Vagina (tissue), 2 donors: Measurements from ENCODE around the gene RABGEF1. TPM values are rescaled to one million over a fixed set of nuclear protein-coding genes. Genes with fewer than 3 reads are reported as not detected.
"Not testable (repeated sequence)": the region's sequence is repeated elsewhere in the genome, so short reads cannot be mapped to it uniquely, and the experiment has no call there.

Experiments
- DNase-seq, 2 donors: peaks; one replicate each; pipeline ENCODE4 v3.0.0-alpha.2; 2017; ENCODE audit errors: extremely low spot score in 2 of 2
- H3K27ac ChIP-seq: fragments of 200-600 bp; sonication (generic); one replicate; pipeline ENCODE4 v1.5.1; 2019
- H3K27me3 ChIP-seq: fragments of 200-600 bp; sonication (generic); one replicate; pipeline ENCODE4 v1.5.1; 2019
- H3K36me3 ChIP-seq, 2 donors: fragments of 200-600 bp; sonication (generic); one replicate each; pipeline ENCODE4 v1.5.1; 2017 to 2019
- H3K4me1 ChIP-seq: fragments of 200-600 bp; sonication (generic); one replicate; pipeline ENCODE4 v1.5.1; 2019
- H3K4me3 ChIP-seq, 2 donors: fragments of 200-600 bp; sonication (generic); 1 replicate in 1 of 2; 2 replicates in 1 of 2; pipeline ENCODE4 v1.5.1; 2016 to 2019
- H3K9me3 ChIP-seq: fragments of 200-600 bp; sonication (generic); one replicate; pipeline ENCODE4 v1.5.1; 2019
- CTCF ChIP-seq, 3 experiments: fragments of 450-650 bp in 2 of 3; fragments of 200-600 bp in 1 of 3; sonication (generic) in 1 of 3; IDR thresholded peaks; one replicate each; pipeline ENCODE4 v1.5.1; 2017 to 2019; ENCODE audit warnings: antibody characterized with exemption in 3 of 3, mild to moderate bottlenecking in 2 of 3, moderate library complexity in 2 of 3
- POLR2A ChIP-seq, 2 donors: fragments of 450-650 bp; IDR thresholded peaks; one replicate each; pipeline ENCODE4 v1.6.1; 2017; ENCODE audit warnings: antibody characterized with exemption in 2 of 2, mild to moderate bottlenecking in 2 of 2, moderate library complexity in 2 of 2
- POLR2AphosphoS5 ChIP-seq, 2 donors: sonication (generic); formaldehyde crosslinking; IDR thresholded peaks; one replicate each; pipeline ENCODE4 v1.9.0; 2017; ENCODE audit warnings: antibody characterized with exemption in 2 of 2, mild to moderate bottlenecking in 2 of 2, low read depth in 1 of 2; ENCODE audit not compliant: insufficient read depth in 1 of 2
- intact Hi-C: fragments of 100-400 bp; cut with DNase I; formaldehyde crosslinking; loops from one replicate; pipeline ENCODE4 v1.15.1; 2023
- total RNA-seq: library from RNA; depleted of rRNA; stranded (reverse); fragments of >200 nt; gene quantifications from one replicate; pipeline ENCODE4 v1.2.3, GENCODE V29; 2016

The RABGEF1 gene
- total RNA-seq, 1 donor from 2014 or later: 27.7 TPM

- intact Hi-C loops: no loop called here
- Histone ChIP-seq H3K27ac (no peak overlapping the region), H3K4me3 (no peak overlapping the region), H3K36me3 (peaks cover 0 to 34% of the 10 kb centered on the region in 2 donors), H3K27me3 (no peaks in the 10 kb centered on the region), H3K4me1 (no peaks in the 10 kb centered on the region), H3K9me3 (no peaks in the 10 kb centered on the region)
- TF ChIP-seq POLR2AphosphoS5 (IDR thresholded peaks at IDR 0.05; ENCODE audit: insufficient read depth in 1 of 2, low read depth in 1 of 2): no peak
- no peak for TF ChIP-seq CTCF (IDR thresholded peaks at IDR 0.05)
- no peak for TF ChIP-seq POLR2A (IDR thresholded peaks at IDR 0.05)
- no peak for DNase-seq
Measured at GRCh38 chr7:66776800-66777442, 36.4 kb downstream of the RABGEF1 start.

GRCh38 chr7:66778201-66778600 lies 37.7 kb downstream of the RABGEF1 start:
- H3K9me3 ChIP-seq: no peaks in the 10 kb centered on the region
- no peak for DNase-seq
- intact Hi-C loops: no loop called here
- peaks cover 0 to 34% of the 10 kb centered on the region in 2 donors for H3K36me3 ChIP-seq
- H3K4me3 ChIP-seq: no peak overlapping the region
- no peak overlapping the region for H3K27ac ChIP-seq
- no peaks in the 10 kb centered on the region for H3K27me3 ChIP-seq
- TF ChIP-seq CTCF (IDR thresholded peaks at IDR 0.05) (no peak), POLR2AphosphoS5 (IDR thresholded peaks at IDR 0.05; ENCODE audit: insufficient read depth in 1 of 2, low read depth in 1 of 2) (no peak)
- H3K4me1 ChIP-seq: no peaks in the 10 kb centered on the region

- intact Hi-C loops: no loop called here
- H3K36me3 ChIP-seq: peaks cover 0 to 46% of the 10 kb centered on the region in 2 donors
- H3K27me3 ChIP-seq: no peaks in the 10 kb centered on the region
- H3K4me3 ChIP-seq: no peak overlapping the region
- H3K9me3 ChIP-seq: no peaks in the 10 kb centered on the region
- TF ChIP-seq POLR2AphosphoS5 (IDR thresholded peaks at IDR 0.05; ENCODE audit: insufficient read depth in 1 of 2, low read depth in 1 of 2) (no peak), POLR2A (IDR thresholded peaks at IDR 0.05) (no peak), CTCF (IDR thresholded peaks at IDR 0.05) (no peak)
- no peaks in the 10 kb centered on the region for H3K4me1 ChIP-seq
- no peak overlapping the region for H3K27ac ChIP-seq
- no peak for DNase-seq
Measured at GRCh38 chr7:66779669-66780409, 39.3 kb downstream of the RABGEF1 start.

- peaks cover 0 to 47% of the 10 kb centered on the region in 2 donors for H3K36me3 ChIP-seq
- TF ChIP-seq POLR2AphosphoS5 (IDR thresholded peaks at IDR 0.05; ENCODE audit: insufficient read depth in 1 of 2, low read depth in 1 of 2) (no peak), POLR2A (IDR thresholded peaks at IDR 0.05) (no peak), CTCF (IDR thresholded peaks at IDR 0.05) (no peak)
Measured at GRCh38 chr7:66781408-66782090, 41.0 kb downstream of the RABGEF1 start.

GRCh38 chr7:66782875-66783274 lies 42.3 kb downstream of the RABGEF1 start:
- H3K9me3 ChIP-seq, intact Hi-C loops, H3K27ac ChIP-seq, DNase-seq, H3K4me1 ChIP-seq, H3K27me3 ChIP-seq, H3K4me3 ChIP-seq: not testable (repeated sequence)
- H3K36me3 ChIP-seq: peaks cover 0 to 49% of the 10 kb centered on the region in 2 donors

More at GRCh38 chr7:66781408-66782090, 41.0 kb downstream of the RABGEF1 start:
- DNase-seq: no peak
- no peak overlapping the region for H3K27ac ChIP-seq
- H3K27me3 ChIP-seq: no peaks in the 10 kb centered on the region
- H3K4me1 ChIP-seq: no peaks in the 10 kb centered on the region
- no peak overlapping the region for H3K4me3 ChIP-seq
- intact Hi-C loops: no loop called here
- no peaks in the 10 kb centered on the region for H3K9me3 ChIP-seq

GRCh38 chr7:66783887-66784595 lies 43.5 kb downstream of the RABGEF1 start:
- intact Hi-C loops: not testable (repeated sequence)

More at GRCh38 chr7:66783887-66784595, 43.5 kb downstream of the RABGEF1 start:
- H3K36me3 ChIP-seq: peaks cover 0 to 56% of the 10 kb centered on the region in 2 donors
- H3K27me3 ChIP-seq, DNase-seq, H3K27ac ChIP-seq, H3K4me1 ChIP-seq, H3K4me3 ChIP-seq, H3K9me3 ChIP-seq: not testable (repeated sequence)
